SK-N-SH (cell line): Measurements from ENCODE around the gene DNTT.
A peak's percentile ranks its signal among the peaks of the same experiment; 100 is the strongest.

Experiments
- CHD2 ChIP-seq: fragments of 150-350 bp; IDR thresholded peaks from 2 replicates; pipeline ENCODE4 v1.6.1; 2018; ENCODE audit warnings: low read length; ENCODE audit not compliant: partially characterized antibody
- EP300 ChIP-seq, 2 experiments: IDR thresholded peaks; 2 replicates each; pipeline versions ENCODE4 v1.4.0 to v1.6.1; 2012; ENCODE audit warnings: borderline replicate concordance in 1 of 2, low read depth in 1 of 2, low read length in 1 of 2
- FOSL2 ChIP-seq: IDR thresholded peaks from 2 replicates; pipeline ENCODE4 v1.4.0; 2012; ENCODE audit warnings: low read depth, mild to moderate bottlenecking, moderate library complexity, borderline replicate concordance
- FOXJ3 ChIP-seq: sonication (generic); formaldehyde crosslinking; IDR thresholded peaks from 2 replicates; pipeline ENCODE4 v1.5.1; 2020; ENCODE audit warnings: mild to moderate bottlenecking, missing genetic modification reagents
- FOXM1 ChIP-seq: IDR thresholded peaks from 2 replicates; pipeline ENCODE4 v1.4.0; 2012; ENCODE audit warnings: low read depth, mild to moderate bottlenecking
- GABPA ChIP-seq: IDR thresholded peaks from 2 replicates; pipeline ENCODE4 v1.4.0; 2012; ENCODE audit warnings: low read depth, mild to moderate bottlenecking
- RCOR1 ChIP-seq: fragments of 150-350 bp; IDR thresholded peaks from 2 replicates; pipeline ENCODE4 v1.6.1; 2017; ENCODE audit warnings: antibody characterized with exemption, low read length
- SIN3A ChIP-seq: IDR thresholded peaks from 2 replicates; pipeline ENCODE4 v1.6.1; 2012; ENCODE audit warnings: low read depth, mild to moderate bottlenecking, low read length, moderate library complexity, borderline replicate concordance
- SMC3 ChIP-seq: IDR thresholded peaks from 2 replicates; pipeline ENCODE4 v1.6.1; 2012; ENCODE audit warnings: low read depth, low read length, improper control_type of control experiment
- TAF1 ChIP-seq: IDR thresholded peaks from 2 replicates; pipeline ENCODE4 v1.6.1; 2012; ENCODE audit warnings: low read depth, mild to moderate bottlenecking, low read length, moderate library complexity, borderline replicate concordance
- TF ChIP-seq, protein P1 (sequence below): fragments of 200-600 bp; sonication (generic); IDR thresholded peaks from 2 replicates; pipeline ENCODE4 v1.6.1; 2017; ENCODE audit warnings: antibody characterized with exemption, mild to moderate bottlenecking, moderate library complexity
- TF ChIP-seq, protein P2 (sequence below): IDR thresholded peaks from 2 replicates; pipeline ENCODE4 v1.6.1; 2012; ENCODE audit warnings: mild to moderate bottlenecking, low read depth, low read length, moderate library complexity
- TF ChIP-seq, protein P3 (sequence below): fragments of 150-350 bp; IDR thresholded peaks from 2 replicates; pipeline ENCODE4 v1.6.1; 2017; ENCODE audit warnings: antibody characterized with exemption, low read length, low read depth, borderline replicate concordance
- TF ChIP-seq, protein P4 (sequence below): IDR thresholded peaks from 2 replicates; pipeline ENCODE4 v1.4.0; 2012; ENCODE audit warnings: low read depth, borderline replicate concordance

DNA sequence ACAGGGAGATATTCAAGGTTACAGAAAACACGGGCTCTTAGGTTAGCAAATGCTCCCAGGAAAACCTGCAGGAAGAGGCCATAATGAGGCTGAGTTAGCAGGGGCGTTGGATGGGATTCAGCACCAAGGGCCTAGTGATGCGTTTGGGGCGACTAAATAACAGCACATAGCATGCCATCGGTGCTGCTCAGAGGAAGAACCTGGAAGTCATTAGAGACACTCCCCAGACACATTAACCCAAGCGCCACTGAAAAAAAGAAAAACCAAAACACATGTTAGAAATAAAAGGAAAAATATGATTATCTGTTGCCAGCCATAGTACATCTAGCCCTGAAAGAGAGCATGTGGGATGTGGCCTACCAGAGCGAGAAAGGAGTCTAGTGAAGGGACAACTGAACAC is 83.4 kb downstream of the DNTT start:
- TF ChIP-seq, protein P1, sequence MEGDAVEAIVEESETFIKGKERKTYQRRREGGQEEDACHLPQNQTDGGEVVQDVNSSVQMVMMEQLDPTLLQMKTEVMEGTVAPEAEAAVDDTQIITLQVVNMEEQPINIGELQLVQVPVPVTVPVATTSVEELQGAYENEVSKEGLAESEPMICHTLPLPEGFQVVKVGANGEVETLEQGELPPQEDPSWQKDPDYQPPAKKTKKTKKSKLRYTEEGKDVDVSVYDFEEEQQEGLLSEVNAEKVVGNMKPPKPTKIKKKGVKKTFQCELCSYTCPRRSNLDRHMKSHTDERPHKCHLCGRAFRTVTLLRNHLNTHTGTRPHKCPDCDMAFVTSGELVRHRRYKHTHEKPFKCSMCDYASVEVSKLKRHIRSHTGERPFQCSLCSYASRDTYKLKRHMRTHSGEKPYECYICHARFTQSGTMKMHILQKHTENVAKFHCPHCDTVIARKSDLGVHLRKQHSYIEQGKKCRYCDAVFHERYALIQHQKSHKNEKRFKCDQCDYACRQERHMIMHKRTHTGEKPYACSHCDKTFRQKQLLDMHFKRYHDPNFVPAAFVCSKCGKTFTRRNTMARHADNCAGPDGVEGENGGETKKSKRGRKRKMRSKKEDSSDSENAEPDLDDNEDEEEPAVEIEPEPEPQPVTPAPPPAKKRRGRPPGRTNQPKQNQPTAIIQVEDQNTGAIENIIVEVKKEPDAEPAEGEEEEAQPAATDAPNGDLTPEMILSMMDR = no peak
- TF ChIP-seq FOXJ3 (CRISPR knock-in tag) (no peak), SIN3A (no peak), TAF1 (no peak), SMC3 (no peak), FOXM1 (no peak), EP300 (IDR thresholded peaks at IDR 0.05; ENCODE audit: borderline replicate concordance in 1 of 2, low read depth in 1 of 2, low read length in 1 of 2) (peak in 1 of 2 experiments; percentile 21; a peak in 1 of 4 replicates), GABPA (no peak), RCOR1 (peak; percentile 80), CHD2 (peak; percentile 44), FOSL2 (no peak)
- TF ChIP-seq, protein P2, sequence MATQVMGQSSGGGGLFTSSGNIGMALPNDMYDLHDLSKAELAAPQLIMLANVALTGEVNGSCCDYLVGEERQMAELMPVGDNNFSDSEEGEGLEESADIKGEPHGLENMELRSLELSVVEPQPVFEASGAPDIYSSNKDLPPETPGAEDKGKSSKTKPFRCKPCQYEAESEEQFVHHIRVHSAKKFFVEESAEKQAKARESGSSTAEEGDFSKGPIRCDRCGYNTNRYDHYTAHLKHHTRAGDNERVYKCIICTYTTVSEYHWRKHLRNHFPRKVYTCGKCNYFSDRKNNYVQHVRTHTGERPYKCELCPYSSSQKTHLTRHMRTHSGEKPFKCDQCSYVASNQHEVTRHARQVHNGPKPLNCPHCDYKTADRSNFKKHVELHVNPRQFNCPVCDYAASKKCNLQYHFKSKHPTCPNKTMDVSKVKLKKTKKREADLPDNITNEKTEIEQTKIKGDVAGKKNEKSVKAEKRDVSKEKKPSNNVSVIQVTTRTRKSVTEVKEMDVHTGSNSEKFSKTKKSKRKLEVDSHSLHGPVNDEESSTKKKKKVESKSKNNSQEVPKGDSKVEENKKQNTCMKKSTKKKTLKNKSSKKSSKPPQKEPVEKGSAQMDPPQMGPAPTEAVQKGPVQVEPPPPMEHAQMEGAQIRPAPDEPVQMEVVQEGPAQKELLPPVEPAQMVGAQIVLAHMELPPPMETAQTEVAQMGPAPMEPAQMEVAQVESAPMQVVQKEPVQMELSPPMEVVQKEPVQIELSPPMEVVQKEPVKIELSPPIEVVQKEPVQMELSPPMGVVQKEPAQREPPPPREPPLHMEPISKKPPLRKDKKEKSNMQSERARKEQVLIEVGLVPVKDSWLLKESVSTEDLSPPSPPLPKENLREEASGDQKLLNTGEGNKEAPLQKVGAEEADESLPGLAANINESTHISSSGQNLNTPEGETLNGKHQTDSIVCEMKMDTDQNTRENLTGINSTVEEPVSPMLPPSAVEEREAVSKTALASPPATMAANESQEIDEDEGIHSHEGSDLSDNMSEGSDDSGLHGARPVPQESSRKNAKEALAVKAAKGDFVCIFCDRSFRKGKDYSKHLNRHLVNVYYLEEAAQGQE = no peak
- TF ChIP-seq, protein P3, sequence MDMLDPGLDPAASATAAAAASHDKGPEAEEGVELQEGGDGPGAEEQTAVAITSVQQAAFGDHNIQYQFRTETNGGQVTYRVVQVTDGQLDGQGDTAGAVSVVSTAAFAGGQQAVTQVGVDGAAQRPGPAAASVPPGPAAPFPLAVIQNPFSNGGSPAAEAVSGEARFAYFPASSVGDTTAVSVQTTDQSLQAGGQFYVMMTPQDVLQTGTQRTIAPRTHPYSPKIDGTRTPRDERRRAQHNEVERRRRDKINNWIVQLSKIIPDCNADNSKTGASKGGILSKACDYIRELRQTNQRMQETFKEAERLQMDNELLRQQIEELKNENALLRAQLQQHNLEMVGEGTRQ = no peak
- TF ChIP-seq, protein P4, sequence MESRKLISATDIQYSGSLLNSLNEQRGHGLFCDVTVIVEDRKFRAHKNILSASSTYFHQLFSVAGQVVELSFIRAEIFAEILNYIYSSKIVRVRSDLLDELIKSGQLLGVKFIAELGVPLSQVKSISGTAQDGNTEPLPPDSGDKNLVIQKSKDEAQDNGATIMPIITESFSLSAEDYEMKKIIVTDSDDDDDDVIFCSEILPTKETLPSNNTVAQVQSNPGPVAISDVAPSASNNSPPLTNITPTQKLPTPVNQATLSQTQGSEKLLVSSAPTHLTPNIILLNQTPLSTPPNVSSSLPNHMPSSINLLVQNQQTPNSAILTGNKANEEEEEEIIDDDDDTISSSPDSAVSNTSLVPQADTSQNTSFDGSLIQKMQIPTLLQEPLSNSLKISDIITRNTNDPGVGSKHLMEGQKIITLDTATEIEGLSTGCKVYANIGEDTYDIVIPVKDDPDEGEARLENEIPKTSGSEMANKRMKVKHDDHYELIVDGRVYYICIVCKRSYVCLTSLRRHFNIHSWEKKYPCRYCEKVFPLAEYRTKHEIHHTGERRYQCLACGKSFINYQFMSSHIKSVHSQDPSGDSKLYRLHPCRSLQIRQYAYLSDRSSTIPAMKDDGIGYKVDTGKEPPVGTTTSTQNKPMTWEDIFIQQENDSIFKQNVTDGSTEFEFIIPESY = no peak
